ENCODE measurements around the gene ZNF831. TPM values are rescaled to one million over a fixed set of nuclear protein-coding genes. Genes with fewer than 3 reads are reported as not detected.

Gene ZNF831
- total RNA-seq, 4 donors from 2014 or later = under 0.01 to 1.8 (median 0.87) TPM

GRCh38 chr20:59214073-59214472 lies 50.5 kb downstream of the ZNF831 start:
- no peak for TF ChIP-seq CTCF (IDR thresholded peaks at IDR 0.05)
- H3K4me1 ChIP-seq = no peaks in the 10 kb centered on the region
- H3K27me3 ChIP-seq = peaks cover 0 to 4% of the 10 kb centered on the region in 2 donors
- no peak for DNase-seq (ENCODE audit: low spot score in 2 of 2)
- no peaks in the 10 kb centered on the region for H3K36me3 ChIP-seq
- no peak overlapping the region for H3K27ac ChIP-seq
- no peaks in the 10 kb centered on the region for H3K9me3 ChIP-seq
- 45 to 63% methylated on average over 4 of the region's 4 CpGs for WGBS, 2 donors
- no peak overlapping the region for H3K4me3 ChIP-seq

- H3K4me3 ChIP-seq = no peak overlapping the region
- TF ChIP-seq CTCF (IDR thresholded peaks at IDR 0.05) (no peak), POLR2A (IDR thresholded peaks at IDR 0.05) (no peak)
- 71 to 80% methylated on average over 11 of the region's 11 CpGs for WGBS, 2 donors
- no peaks in the 10 kb centered on the region for H3K4me1 ChIP-seq
- no peaks in the 10 kb centered on the region for H3K36me3 ChIP-seq
- H3K27ac ChIP-seq = no peak overlapping the region
- no peaks in the 10 kb centered on the region for H3K9me3 ChIP-seq
- peaks cover 0 to 4% of the 10 kb centered on the region in 2 donors for H3K27me3 ChIP-seq
- no peak for DNase-seq (ENCODE audit: low spot score in 2 of 2)
Measured at GRCh38 chr20:59214606-59215547, 51.3 kb downstream of the ZNF831 start.

GRCh38 chr20:59217173-59217572 lies 53.6 kb downstream of the ZNF831 start:
- TF ChIP-seq CTCF (IDR thresholded peaks at IDR 0.05) (no peak), EP300 (IDR thresholded peaks at IDR 0.05) (no peak), POLR2A (IDR thresholded peaks at IDR 0.05) (no peak)
- no peak for DNase-seq (ENCODE audit: low spot score in 2 of 2)

GRCh38 chr20:59217794-59218280 lies 54.2 kb downstream of the ZNF831 start:
- Histone ChIP-seq H3K9me3 (no peaks in the 10 kb centered on the region), H3K27me3 (peaks cover 0 to 2% of the 10 kb centered on the region in 2 donors), H3K4me3 (no peak overlapping the region), H3K36me3 (no peaks in the 10 kb centered on the region), H3K27ac (no peak overlapping the region), H3K4me1 (peaks cover 0 to 18% (median 5%) of the 10 kb centered on the region in 4 donors)
- DNase-seq (ENCODE audit: low spot score in 2 of 2) = no peak
- WGBS, 2 donors = 55 to 59% methylated on average over 2 of the region's 2 CpGs
- no peak for TF ChIP-seq CTCF (IDR thresholded peaks at IDR 0.05)
- no peak for TF ChIP-seq POLR2A (IDR thresholded peaks at IDR 0.05)
- no peak for TF ChIP-seq EP300 (IDR thresholded peaks at IDR 0.05)

More at GRCh38 chr20:59217173-59217572, 53.6 kb downstream of the ZNF831 start:
- peaks cover 0 to 13% (median 3%) of the 10 kb centered on the region in 4 donors for H3K4me1 ChIP-seq
- no peak overlapping the region for H3K4me3 ChIP-seq
- H3K27ac ChIP-seq = no peak overlapping the region
- H3K36me3 ChIP-seq = no peaks in the 10 kb centered on the region
- no peaks in the 10 kb centered on the region for H3K9me3 ChIP-seq
- 57 to 79% methylated on average over 1 of the region's 1 CpG for WGBS, 2 donors
- H3K27me3 ChIP-seq = no peaks in the 10 kb centered on the region

- Histone ChIP-seq H3K9me3 (no peaks in the 10 kb centered on the region), H3K4me3 (no peak overlapping the region), H3K27me3 (peaks cover 0 to 16% of the 10 kb centered on the region in 2 donors), H3K4me1 (peaks cover 0 to 30% (median 9%) of the 10 kb centered on the region in 4 donors), H3K36me3 (no peaks in the 10 kb centered on the region), H3K27ac (no peak overlapping the region)
- 75 to 79% methylated on average over 8 of the region's 8 CpGs for WGBS, 2 donors
- no peak for DNase-seq (ENCODE audit: low spot score in 2 of 2)
- no peak for TF ChIP-seq CTCF (IDR thresholded peaks at IDR 0.05)
- TF ChIP-seq EP300 (IDR thresholded peaks at IDR 0.05) = no peak
- no peak for TF ChIP-seq POLR2A (IDR thresholded peaks at IDR 0.05)
Measured at GRCh38 chr20:59219211-59219610, 55.6 kb downstream of the ZNF831 start.

All from tibial nerve (tissue), 4 donors.